Activated CD4-positive, alpha-beta memory T cell treated with anti-CD3 and anti-CD28 coated beads, Interleukin-2, amount 10 ng/mL, durations not matched to agents 7 days and 5 days (primary cell): Measurements from ENCODE around the gene CYP2W1. TPM values are rescaled to one million over a fixed set of nuclear protein-coding genes. Genes with fewer than 3 reads are reported as not detected.
"Not testable (repeated sequence)": the region's sequence is repeated elsewhere in the genome, so short reads cannot be mapped to it uniquely, and the experiment has no call there.

Source experiments
- CTCF ChIA-PET: fragments of 350-600 bp; sonication (Branson Sonifier 250); formaldehyde crosslinking; loops from one replicate; lab custom pipeline; 2021; ENCODE audit warnings: antibody characterized with exemption, inconsistent platforms; lab: Charles Lee
- POLR2A ChIA-PET: fragments of 350-600 bp; sonication (Branson Sonifier 250); formaldehyde crosslinking; loops from one replicate; lab custom pipeline; 2021; ENCODE audit warnings: antibody characterized with exemption; lab: Charles Lee
- DNase-seq: peaks from one replicate; pipeline ENCODE4 v3.0.0-alpha.2; 2020
- H3K27ac Mint-ChIP-seq: one replicate; pipeline ENCODE4 v1.8.0; 2021; ENCODE audit warnings: mild to moderate bottlenecking, mixed read lengths
- H3K27me3 Mint-ChIP-seq: one replicate; pipeline ENCODE4 v1.8.0; 2021; ENCODE audit warnings: mixed read lengths
- H3K36me3 Mint-ChIP-seq: one replicate; pipeline ENCODE4 v1.8.0; 2021; ENCODE audit warnings: low read depth, mixed read lengths
- H3K4me1 Mint-ChIP-seq: one replicate; pipeline ENCODE4 v1.8.0; 2021; ENCODE audit warnings: mixed read lengths
- H3K4me3 Mint-ChIP-seq: one replicate; pipeline ENCODE4 v1.8.0; 2021; ENCODE audit warnings: mild to moderate bottlenecking, mixed read lengths
- H3K9me3 Mint-ChIP-seq: one replicate; pipeline ENCODE4 v1.8.0; 2021; ENCODE audit warnings: mixed read lengths
- total RNA-seq, 2 experiments: library from RNA; stranded (reverse); gene quantifications; one replicate each; pipeline ENCODE4 v1.2.3, GENCODE V29; 2021

CYP2W1 gene
- total RNA-seq, 2 experiments from 2014 or later = not detected

DNA sequence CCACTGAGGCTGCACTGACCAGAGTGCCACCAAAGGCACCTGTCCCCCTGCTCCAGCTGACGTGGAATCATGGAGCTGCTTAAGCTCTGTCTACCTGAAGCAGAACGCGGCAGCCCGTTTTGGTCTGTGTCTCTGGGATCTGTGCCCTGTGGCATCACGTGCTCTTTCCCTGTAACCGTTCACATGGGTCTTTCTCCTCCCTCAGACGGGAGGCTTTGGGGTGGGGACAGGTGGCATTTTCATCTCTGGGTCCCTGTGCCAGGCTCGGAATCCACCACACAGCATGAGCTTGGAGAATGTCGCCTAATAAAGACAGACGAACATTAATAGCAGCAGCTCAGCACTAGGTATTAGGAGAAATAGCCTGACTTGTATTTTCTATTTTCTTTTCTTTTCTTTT, 26.9 kb upstream of the CYP2W1 start:
- H3K27me3 Mint-ChIP-seq = peaks cover 19% of the 10 kb centered on the region
- H3K4me3 Mint-ChIP-seq = no peak overlapping the region
- peaks cover 5% of the 10 kb centered on the region for H3K4me1 Mint-ChIP-seq
- H3K36me3 Mint-ChIP-seq = no peaks in the 10 kb centered on the region
- no peaks in the 10 kb centered on the region for H3K9me3 Mint-ChIP-seq
- no peak overlapping the region for H3K27ac Mint-ChIP-seq
- ChIA-PET POLR2A (interaction anchor here (0.8 to 0.9 kb wide), 2 partner anchors 19 to 34 kb away, joined by 3 read pairs; partner anchors contain the start of gene COX19), CTCF (interaction anchor here (1.2 kb wide), 1 partner anchor 83 kb away, joined by 3 read pairs; no protein-coding TSS in a partner anchor)
- DNase-seq = no peak

DNA sequence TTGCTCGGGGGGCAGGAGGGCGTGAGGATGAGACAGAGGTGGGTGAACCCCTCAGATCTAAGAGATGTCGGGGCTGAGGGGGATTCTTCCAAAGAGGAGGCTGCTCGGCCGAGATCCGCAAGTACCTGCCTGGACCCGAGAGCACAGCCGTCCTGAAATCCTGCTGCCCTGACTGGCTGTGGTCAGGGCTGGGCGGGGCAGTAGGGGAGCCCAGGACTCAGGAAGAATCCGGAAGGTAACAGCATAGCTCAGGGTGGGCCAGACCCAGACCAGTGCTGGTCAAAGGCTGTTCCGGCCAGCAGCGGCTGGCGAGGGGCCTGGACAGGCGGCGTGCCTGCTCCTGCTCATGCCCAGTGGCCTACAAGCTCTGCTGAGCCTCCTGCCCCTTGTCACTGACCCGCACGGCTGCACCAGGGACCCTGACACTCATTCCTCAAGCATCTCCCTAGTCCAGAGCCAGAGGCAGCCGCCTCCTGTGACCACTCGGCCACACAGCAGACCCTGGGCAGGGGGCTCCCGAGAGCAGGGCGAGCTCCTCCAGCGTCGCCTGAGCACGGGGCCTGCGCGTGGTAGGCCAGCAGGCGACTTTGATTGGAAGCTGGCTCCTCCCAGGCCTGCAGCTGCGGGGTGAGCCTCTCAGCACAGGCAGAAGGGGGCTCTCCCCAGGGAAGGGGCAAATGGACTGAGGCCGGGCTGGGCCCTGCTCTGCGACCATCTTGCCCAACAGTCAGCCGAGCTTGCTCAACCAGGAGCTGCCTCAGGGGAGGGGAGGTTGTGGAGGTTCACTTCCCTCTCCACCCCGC, 25.4 kb upstream of the CYP2W1 start:
- no peak for DNase-seq
- H3K27me3 Mint-ChIP-seq = peaks cover 20% of the 10 kb centered on the region
- CTCF ChIA-PET = interaction anchor here (1.0 to 1.5 kb wide), 2 partner anchors 35 to 49 kb away, joined by 4 read pairs; no protein-coding TSS in a partner anchor
- H3K4me3 Mint-ChIP-seq = no peak overlapping the region
- POLR2A ChIA-PET = interaction anchor here (1.5 kb wide), 1 partner anchor 17 kb away, joined by 8 read pairs; the partner anchor contains the start of gene COX19
- no peak overlapping the region for H3K27ac Mint-ChIP-seq
- peaks cover 5% of the 10 kb centered on the region for H3K4me1 Mint-ChIP-seq
- no peaks in the 10 kb centered on the region for H3K36me3 Mint-ChIP-seq
- H3K9me3 Mint-ChIP-seq = no peaks in the 10 kb centered on the region

DNA sequence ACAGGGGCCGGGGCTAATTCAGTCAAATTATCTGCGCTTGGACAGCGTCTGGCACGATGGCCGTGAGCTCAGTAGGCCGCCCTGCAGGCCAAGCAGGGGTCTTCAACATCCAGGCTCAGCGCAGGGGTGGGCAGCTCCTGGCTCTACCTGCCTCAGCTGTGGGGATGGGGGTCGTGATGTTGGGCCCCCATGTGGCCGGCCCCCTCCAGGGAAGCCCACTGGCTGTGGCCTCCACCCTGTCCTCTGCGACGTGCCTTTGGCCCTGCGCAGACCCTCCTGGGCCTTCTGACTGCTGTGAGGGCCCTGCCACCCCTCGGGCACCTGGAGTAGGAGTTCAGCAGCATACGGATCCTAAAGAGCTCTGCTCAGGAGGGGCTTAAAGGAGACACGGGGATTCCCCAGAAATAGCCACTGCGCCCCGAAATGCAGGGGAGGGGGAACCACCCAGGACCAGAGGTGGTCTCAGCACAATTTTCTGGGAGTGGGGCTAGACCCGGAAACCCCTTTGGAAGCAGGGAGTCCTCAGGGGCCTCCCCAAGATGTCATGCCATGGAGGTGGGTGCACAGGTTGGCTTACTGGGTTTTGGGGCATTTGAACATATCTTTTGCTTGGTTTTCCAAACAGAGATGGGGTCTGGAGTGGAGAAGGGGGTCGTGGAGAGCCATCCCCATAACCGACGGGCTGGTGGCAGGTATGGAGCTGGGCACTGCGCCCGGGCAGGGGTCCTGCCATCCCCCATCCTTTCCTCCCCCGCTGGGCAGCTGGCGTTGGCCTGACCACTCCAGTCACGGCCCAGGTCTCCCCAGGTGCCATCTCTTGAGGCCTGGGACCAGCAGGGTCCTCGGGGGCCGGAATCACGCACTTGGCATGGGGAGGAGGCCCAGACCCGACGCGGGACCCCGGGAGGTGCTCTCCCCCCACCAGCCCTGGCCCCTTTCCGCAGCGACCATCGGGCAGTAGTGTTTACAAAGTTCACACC, 24.5 kb upstream of the CYP2W1 start:
- Mint-ChIP-seq H3K9me3 (no peaks in the 10 kb centered on the region), H3K4me3 (no peak overlapping the region), H3K27ac (no peak overlapping the region), H3K36me3 (no peaks in the 10 kb centered on the region), H3K27me3 (peaks cover 21% of the 10 kb centered on the region), H3K4me1 (peaks cover 7% of the 10 kb centered on the region)
- ChIA-PET CTCF (interaction anchor here (1.0 to 1.5 kb wide), 2 partner anchors 35 to 50 kb away, joined by 4 read pairs; no protein-coding TSS in a partner anchor), POLR2A (interaction anchor here (1.5 kb wide), 1 partner anchor 16 kb away, joined by 8 read pairs; the partner anchor contains the start of gene COX19)
- no peak for DNase-seq

DNA sequence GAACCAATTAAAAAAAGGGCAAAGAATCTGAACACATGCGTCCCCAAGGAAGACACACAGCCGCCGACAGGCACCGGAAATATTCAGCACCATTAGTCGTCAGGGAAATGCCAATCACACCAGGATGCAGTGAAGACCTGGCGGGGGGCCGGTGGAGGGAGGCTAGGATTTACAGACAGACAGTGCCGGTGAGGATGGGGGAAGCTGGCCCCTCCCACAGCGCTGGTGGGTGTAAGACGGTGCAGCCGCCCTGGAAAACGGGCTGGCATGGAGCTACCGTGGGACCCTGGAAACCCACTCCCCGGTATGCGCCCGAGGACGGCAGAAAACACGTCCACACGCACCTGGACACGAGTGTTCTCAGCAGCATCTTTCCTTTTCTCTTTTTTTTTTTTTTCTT, 23.7 kb upstream of the CYP2W1 start:
- peaks cover 11% of the 10 kb centered on the region for H3K4me1 Mint-ChIP-seq
- H3K27ac Mint-ChIP-seq = no peak overlapping the region
- peaks cover 23% of the 10 kb centered on the region for H3K27me3 Mint-ChIP-seq
- H3K36me3 Mint-ChIP-seq = no peaks in the 10 kb centered on the region
- H3K9me3 Mint-ChIP-seq = no peaks in the 10 kb centered on the region
- CTCF ChIA-PET = no interaction called here
- DNase-seq = no peak
- H3K4me3 Mint-ChIP-seq = no peak overlapping the region
- POLR2A ChIA-PET = no interaction called here

GRCh38 chr7:959740-960139, 23.2 kb upstream of the CYP2W1 start:
- DNase-seq, H3K36me3 Mint-ChIP-seq, H3K4me3 Mint-ChIP-seq, H3K27ac Mint-ChIP-seq, POLR2A ChIA-PET, H3K9me3 Mint-ChIP-seq, CTCF ChIA-PET: not testable (repeated sequence)
- peaks cover 24% of the 10 kb centered on the region for H3K27me3 Mint-ChIP-seq
- H3K4me1 Mint-ChIP-seq = peaks cover 15% of the 10 kb centered on the region

GRCh38 chr7:960269-960871, 22.6 kb upstream of the CYP2W1 start:
- no peak overlapping the region for H3K4me3 Mint-ChIP-seq
- DNase-seq = no peak
- H3K27me3 Mint-ChIP-seq = peaks cover 21% of the 10 kb centered on the region
- no peaks in the 10 kb centered on the region for H3K9me3 Mint-ChIP-seq
- H3K36me3 Mint-ChIP-seq = peaks cover 4% of the 10 kb centered on the region
- H3K27ac Mint-ChIP-seq = no peak overlapping the region
- peaks cover 14% of the 10 kb centered on the region for H3K4me1 Mint-ChIP-seq
- CTCF ChIA-PET = interaction anchor here (0.8 kb wide), 1 partner anchor 105 kb away, joined by 3 read pairs; no protein-coding TSS in a partner anchor
- POLR2A ChIA-PET = no interaction called here

DNA sequence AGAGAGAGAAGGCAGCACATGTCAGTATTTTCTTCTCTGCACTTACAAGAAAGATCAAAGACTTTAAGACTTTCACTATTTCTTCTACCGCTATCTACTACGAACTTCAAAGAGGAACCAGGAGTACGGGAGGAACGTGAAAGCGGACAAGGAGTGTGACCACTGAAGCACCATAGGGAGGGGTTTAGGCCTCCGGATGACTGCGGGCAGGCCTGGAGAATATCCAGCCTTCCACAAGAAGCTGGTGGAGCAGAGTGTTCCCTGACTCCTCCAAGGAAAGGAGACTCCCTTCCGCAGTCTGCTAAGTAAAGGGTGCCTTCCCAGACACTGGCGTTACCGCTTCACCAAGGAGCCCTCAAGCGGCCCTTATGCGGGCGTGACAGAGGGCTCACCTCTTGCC, 22.0 kb upstream of the CYP2W1 start:
- H3K4me3 Mint-ChIP-seq, H3K36me3 Mint-ChIP-seq, H3K27ac Mint-ChIP-seq, POLR2A ChIA-PET, DNase-seq, H3K9me3 Mint-ChIP-seq: not testable (repeated sequence)
- peaks cover 14% of the 10 kb centered on the region for H3K4me1 Mint-ChIP-seq
- CTCF ChIA-PET = interaction anchor here (0.8 kb wide), 1 partner anchor 104 kb away, joined by 3 read pairs; no protein-coding TSS in a partner anchor
- H3K27me3 Mint-ChIP-seq = peaks cover 17% of the 10 kb centered on the region

- no peak overlapping the region for H3K27ac Mint-ChIP-seq
- H3K4me1 Mint-ChIP-seq = peaks cover 15% of the 10 kb centered on the region
- peaks cover 14% of the 10 kb centered on the region for H3K27me3 Mint-ChIP-seq
- peaks cover 11% of the 10 kb centered on the region for H3K36me3 Mint-ChIP-seq
- ChIA-PET CTCF (interaction anchor here (1.1 kb wide), 1 partner anchor 12 kb away, joined by 3 read pairs; no protein-coding TSS in a partner anchor), POLR2A (interaction anchor here (1.2 to 1.6 kb wide), 2 partner anchors 13 to 61 kb away, joined by 3 to 12 read pairs; partner anchors contain the start of gene COX19)
- no peak for DNase-seq
- no peaks in the 10 kb centered on the region for H3K9me3 Mint-ChIP-seq
- H3K4me3 Mint-ChIP-seq = no peak overlapping the region
These were observed 21.2 kb upstream of the CYP2W1 start for GRCh38 chr7:961546-962400.

DNA sequence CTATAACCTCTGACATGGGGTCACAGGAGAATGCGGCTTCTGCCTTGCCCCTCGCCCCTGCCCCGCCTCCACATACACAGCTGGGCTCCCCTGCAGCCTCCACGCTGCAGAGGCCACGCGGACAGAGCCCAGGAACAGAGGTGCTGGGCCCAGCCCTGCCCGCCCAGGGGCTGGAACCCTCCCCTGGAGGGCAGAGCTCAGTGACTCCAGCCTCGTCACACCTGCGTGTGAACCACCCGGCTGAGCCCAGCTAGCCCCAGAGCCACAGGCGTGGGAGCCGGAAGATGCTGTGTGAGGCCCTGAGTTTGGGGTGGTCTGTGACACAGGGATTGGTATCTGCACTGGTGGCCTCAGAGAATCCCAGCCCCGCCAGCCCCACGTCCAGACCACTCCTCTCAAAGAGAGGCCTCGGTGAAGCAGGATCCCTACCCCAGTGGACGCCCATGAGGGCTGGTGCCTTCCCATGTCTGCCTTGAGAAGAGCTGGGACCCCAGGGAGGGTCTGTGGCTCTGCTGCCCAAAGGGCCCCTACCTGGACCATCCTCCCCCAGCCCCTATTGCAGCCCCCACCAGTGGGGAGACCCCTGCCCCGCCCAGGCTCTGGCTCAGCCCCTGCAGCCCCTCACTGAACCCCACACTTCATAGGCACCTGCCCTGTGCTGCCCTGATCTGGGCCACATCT, 20.4 kb upstream of the CYP2W1 start:
- H3K36me3 Mint-ChIP-seq = peaks cover 18% of the 10 kb centered on the region

DNA sequence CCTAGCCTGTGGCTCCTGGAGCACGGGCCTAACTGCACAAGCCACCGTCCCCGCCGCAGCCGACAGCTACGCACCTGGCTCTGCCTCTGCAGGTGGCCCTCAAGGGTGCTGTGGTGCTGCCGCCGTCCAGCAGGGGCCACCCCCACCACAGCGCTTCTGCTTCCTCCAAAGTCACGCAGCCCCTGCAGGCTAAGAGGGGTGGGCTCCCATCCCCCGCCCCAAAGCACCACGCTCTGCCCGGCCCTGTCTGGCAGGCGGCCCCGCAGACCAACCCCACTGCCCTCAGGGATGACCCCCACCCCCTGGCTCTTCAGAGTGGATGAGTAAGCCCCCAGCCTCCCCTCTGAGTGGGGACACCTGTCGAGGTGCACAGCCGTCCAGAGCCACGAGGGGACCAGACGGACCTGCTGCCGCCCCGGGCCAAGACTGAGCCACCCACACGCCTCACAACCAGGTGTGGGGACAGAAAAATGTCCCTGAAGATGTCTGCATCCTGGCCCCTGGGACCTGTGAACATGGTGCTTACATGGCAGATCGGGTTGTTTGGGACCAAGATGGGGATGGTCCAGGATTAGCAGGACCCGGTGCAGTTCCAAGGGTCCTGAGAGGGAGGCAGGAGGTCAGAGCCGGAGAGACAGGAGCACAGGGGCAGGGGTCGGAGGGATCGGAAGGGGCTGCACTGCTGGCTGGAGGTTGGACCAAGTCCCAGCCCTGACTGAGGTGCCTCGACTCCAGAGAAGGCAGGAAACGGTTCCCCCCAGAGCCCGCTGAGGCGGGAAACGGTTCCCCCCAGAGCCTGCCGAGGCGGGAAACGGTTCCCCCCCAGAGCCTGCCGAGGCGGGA, 19.5 kb upstream of the CYP2W1 start:
- Mint-ChIP-seq H3K27ac (no peak overlapping the region), H3K27me3 (peaks cover 14% of the 10 kb centered on the region), H3K4me3 (no peak overlapping the region), H3K4me1 (peaks cover 15% of the 10 kb centered on the region), H3K36me3 (peaks cover 27% of the 10 kb centered on the region), H3K9me3 (no peaks in the 10 kb centered on the region)
- CTCF ChIA-PET = no interaction called here
- DNase-seq = no peak
- POLR2A ChIA-PET = interaction anchor here (1.2 to 1.6 kb wide), 2 partner anchors 11 to 63 kb away, joined by 3 to 12 read pairs; partner anchors contain the start of gene COX19

More for the DNA sequence above, 20.4 kb upstream of the CYP2W1 start:
- Mint-ChIP-seq H3K27ac (no peak overlapping the region), H3K27me3 (peaks cover 14% of the 10 kb centered on the region), H3K4me1 (peaks cover 15% of the 10 kb centered on the region), H3K9me3 (no peaks in the 10 kb centered on the region), H3K4me3 (no peak overlapping the region)
- DNase-seq = no peak
- ChIA-PET POLR2A (interaction anchor here (1.2 to 1.6 kb wide), 2 partner anchors 12 to 62 kb away, joined by 3 to 12 read pairs; partner anchors contain the start of gene COX19), CTCF (interaction anchor here (1.1 kb wide), 1 partner anchor 11 kb away, joined by 3 read pairs; no protein-coding TSS in a partner anchor)
